SIG-M5 treated with dmso at 0.1 percent for 504 hours (cell line): ENCODE measurements around the gene MDH2.
"Not testable (repeated sequence)": the region's sequence is repeated elsewhere in the genome, so short reads cannot be mapped to it uniquely, and the experiment has no call there.

ENCODE experiments used
- DNase-seq: peaks from one replicate; lab custom pipeline; 2025; ENCODE audit not compliant: unreplicated experiment; lab: John Stamatoyannopoulos, UW

Gene MDH2

DNA sequence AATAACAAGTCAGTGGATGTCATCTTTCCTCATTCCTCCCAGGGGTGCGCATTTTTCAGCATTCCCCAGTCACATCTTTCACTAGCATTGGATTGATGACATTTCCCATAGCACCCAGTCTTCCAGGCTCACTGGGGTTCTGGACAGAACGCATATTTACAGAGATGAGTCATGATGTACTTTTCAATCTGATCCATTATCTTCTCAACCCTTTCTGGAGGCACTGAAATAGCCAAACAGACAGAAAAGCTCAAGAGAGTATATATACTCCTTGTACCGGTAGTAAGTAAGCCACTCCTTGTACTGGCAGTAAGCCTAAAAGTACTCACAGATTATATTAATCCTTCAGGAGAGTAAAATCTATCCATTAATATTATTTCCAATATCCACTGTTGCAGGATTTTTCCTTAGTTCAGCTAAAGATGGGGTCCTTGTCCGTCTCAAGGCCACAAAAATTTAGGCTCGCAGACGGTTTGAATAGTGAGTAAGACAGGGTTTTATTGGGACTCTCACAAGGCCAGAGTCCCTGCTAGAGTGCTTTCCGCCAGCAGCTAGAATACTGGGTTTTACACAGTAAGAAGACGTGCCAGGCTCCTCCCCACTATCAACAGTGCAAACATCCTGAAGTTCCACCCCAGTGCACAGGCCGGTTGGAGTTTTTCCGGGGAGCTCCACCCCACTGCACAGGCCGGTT, 60.8 kb downstream of the MDH2 start:
- DNase-seq: no peak

DNA sequence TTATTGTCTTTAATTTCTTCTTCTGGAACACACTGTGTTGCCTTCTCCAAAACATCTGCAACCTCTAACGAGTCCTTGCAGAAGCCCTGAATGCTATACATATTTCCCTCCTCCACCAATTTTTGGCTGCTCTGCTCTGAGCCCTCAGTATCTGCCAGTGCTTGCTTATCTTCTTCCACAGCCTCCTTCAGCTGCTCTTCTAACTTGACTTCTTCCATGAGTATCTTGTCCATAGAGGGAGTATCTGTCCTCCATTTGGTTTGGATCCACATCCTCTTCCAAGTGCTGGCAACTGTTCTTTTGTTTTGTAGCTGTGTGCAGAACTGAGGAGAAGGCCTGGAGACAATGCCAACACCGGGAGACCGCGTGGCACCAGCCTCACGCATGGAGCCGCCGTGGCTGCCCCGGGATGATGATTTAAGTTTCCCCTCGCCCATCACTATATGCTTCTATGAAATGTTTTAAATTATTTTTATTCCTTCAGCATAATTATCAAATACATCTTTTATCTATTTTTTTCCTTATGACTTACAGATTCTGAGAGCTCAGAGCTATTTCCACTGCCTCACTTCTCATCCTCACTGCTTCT, 65.2 kb downstream of the MDH2 start:
- not testable (repeated sequence) for DNase-seq

DNA sequence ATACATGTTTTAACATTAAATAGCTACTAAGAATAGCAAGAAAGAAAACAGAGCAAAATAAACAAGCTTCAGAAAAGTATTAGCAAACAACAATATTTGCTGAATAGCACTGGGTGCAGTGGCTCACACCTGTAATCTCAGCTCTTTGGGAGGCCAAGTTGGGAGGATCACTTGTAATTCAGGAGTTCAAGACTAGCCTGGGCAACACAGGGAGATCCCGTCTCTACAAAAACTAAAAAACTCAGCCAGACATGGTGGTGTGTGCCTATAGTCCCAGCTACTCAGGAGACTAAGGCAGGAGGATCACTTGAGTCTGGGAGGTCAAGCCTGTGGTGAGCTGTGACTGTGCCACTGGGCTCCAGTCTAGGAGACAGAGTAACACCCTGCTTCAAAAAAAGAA, 66.8 kb downstream of the MDH2 start:
- not testable (repeated sequence) for DNase-seq
